GM10847 (cell line): Measurements from ENCODE around the gene BTRC.

Experiments used
- POLR2A ChIP-seq: IDR thresholded peaks from 2 replicates; pipeline ENCODE4 v1.6.1; 2011; ENCODE audit not compliant: insufficient read length; ENCODE audit errors: extremely low read depth

The BTRC gene

GRCh38 chr10:101511938-101512337 is 158.0 kb downstream of the BTRC start:
- no peak for TF ChIP-seq POLR2A

GRCh38 chr10:101512738-101513137 is 158.8 kb downstream of the BTRC start:
- no peak for TF ChIP-seq POLR2A

GRCh38 chr10:101513733-101514132 is 159.8 kb downstream of the BTRC start:
- no peak for TF ChIP-seq POLR2A

GRCh38 chr10:101525848-101526247 is 171.9 kb downstream of the BTRC start:
- TF ChIP-seq POLR2A = no peak

- TF ChIP-seq POLR2A = no peak
Measured at GRCh38 chr10:101529207-101529606, 175.2 kb downstream of the BTRC start.

GRCh38 chr10:101529725-101530553 is 176.0 kb downstream of the BTRC start:
- TF ChIP-seq POLR2A = no peak

- TF ChIP-seq POLR2A = no peak
Measured at GRCh38 chr10:101535949-101536348, 182.0 kb downstream of the BTRC start.

GRCh38 chr10:101536800-101537199 is 182.8 kb downstream of the BTRC start:
- no peak for TF ChIP-seq POLR2A

- no peak for TF ChIP-seq POLR2A
Measured at GRCh38 chr10:101538446-101538845, 184.5 kb downstream of the BTRC start.

- TF ChIP-seq POLR2A = no peak
Measured at GRCh38 chr10:101545898-101546297, 191.9 kb downstream of the BTRC start.

GRCh38 chr10:101550965-101551364 is 197.0 kb downstream of the BTRC start:
- no peak for TF ChIP-seq POLR2A

- TF ChIP-seq POLR2A = no peak
Measured at GRCh38 chr10:101552442-101552841, 198.5 kb downstream of the BTRC start.

- no peak for TF ChIP-seq POLR2A
Measured at GRCh38 chr10:101557541-101557940, 203.6 kb downstream of the BTRC start.

- TF ChIP-seq POLR2A = no peak
Measured at GRCh38 chr10:101558204-101558603, 204.2 kb downstream of the BTRC start.

GRCh38 chr10:101558671-101559595 is 205.0 kb downstream of the BTRC start:
- no peak for TF ChIP-seq POLR2A
